Activated naive CD4-positive, alpha-beta T cell (primary cell): Measurements from ENCODE around the gene TSPAN17.
"Not testable (repeated sequence)": the region's sequence is repeated elsewhere in the genome, so short reads cannot be mapped to it uniquely, and the experiment has no call there.

ENCODE experiments used
- DNase-seq, 4 experiments: peaks; one replicate each; lab custom pipeline; 2025; lab: John Stamatoyannopoulos, UW

Gene TSPAN17

DNA sequence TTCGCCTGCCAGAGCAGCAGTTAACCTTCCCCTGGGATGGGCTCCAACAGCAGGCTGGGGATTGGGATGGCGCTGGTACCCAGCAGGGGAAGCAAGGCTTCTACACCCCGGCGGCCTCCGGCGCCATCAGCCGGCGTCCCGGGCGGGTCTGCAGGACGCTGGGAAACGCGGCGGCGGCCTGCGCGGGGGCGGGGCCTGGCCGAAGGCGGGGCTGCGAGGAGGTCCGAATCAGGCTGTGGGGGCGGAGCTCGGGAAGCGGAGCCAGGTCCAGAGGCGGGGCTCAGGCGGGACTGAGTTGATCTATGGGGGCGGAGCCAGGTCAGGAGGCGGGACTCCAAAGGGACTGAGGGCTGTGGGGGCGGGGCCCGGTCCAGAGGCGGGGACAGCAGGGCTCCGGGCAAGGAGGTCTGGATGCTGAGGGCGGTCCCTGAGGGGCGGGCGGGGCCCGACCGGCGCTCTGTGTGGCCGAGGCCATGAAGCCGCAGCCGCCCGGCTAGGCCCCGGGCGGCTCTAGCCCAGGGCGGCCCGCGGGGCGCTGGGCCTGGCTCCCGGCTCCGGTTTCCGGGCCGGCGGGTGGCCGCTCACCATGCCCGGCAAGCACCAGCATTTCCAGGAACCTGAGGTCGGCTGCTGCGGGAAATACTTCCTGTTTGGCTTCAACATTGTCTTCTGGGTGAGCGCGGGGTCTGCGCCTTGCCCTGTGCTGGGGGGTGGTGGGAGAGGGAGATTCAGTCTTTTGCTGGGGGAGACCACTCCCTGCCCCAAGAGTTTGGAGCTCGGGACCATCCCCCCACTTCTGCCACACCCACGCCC, at the start of gene TSPAN17:
Gene TSPAN17, plus strand, starts transcription at position 455 of the 813 bp plus-strand sequence. Its CDS starts 132 bp downstream, at position 587.
- peak; percentile 73 to 97 (median 90) for DNase-seq

DNA sequence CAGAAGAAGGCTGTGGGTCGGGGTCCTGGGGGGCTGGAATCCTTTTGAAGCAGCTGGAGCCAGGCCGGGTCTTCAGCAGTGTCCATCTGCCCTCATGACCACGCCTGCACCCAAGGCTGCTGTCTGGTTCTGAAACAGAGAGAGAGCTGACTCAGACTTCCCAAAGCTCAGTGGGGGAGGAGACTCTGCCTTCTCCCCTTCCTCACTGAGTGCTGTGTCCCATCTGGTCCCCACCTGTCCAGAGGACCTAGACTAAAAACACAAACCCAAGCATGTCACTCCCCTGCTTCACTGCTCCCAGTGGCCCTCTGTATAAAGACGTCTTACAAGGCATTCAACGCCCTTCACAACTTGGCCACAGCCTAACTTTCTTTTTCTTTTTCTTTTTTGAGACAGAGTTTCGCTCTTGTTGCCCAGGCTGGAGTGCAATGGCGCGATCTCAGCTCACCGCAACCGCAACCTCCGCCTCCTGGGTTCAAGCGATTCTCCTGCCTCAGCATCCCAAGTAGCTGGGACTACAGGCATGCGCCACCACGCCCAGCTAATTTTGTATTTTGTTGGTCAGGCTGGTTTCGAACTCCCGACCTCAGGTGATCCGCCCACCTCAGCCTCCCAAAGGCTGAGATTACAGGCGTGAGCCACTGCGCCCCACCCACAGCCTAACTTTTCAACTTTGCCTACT, 47.4 kb upstream of the TSPAN17 start:
- not testable (repeated sequence) for DNase-seq

DNA sequence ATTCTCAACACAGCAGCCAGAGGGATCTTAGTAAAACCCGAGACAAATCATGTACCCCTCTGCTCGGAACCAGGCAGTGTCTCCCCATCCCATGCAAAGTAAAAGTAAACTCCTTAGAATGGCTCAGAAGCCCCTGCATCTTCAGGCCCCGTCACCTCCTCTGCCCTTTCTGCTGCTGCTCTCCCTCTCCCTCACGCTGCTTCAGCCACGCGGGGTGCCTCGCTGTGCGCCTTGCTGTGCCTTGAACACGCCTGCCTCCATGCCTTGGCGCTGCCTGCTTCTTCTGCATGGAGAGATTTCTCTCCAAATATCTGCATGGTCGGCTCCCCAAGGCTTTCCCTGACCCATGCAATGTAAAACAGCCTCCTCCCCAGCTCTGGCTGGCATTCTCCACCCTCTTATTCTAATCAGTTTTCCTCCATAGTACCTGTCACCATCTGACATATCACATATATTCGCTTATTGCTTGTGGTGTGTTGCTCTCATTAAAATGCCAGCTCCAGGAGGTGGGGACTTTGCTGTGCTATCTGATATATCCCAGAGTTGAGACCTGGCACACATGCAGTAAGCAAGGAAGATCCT, 45.3 kb upstream of the TSPAN17 start:
- no peak for DNase-seq

GRCh38 chr5:176603091-176603490, 44.2 kb upstream of the TSPAN17 start:
- no peak for DNase-seq

GRCh38 chr5:176606032-176606431, 41.3 kb upstream of the TSPAN17 start:
- DNase-seq = no peak

DNA sequence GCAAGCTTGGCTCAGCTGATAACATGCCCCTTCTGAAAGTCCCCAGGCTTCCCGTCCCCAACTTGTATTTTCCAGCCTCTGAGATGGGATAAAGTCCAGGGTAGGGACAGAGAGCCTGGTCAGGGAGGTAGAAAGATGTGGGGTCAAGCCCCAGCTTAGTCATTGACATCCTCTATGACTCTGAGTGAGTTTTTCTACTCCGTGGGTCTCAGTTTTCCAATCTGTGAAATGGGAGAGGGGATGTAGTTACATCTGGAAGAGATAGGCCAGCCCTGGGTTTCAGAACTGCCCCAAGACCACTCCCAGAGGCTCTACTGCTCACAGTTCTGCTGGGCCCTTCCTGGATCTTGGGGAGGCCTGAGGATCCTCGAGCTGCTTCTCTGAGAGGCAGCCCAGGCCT, 40.4 kb upstream of the TSPAN17 start:
- no peak for DNase-seq

- DNase-seq = no peak
These were observed 39.1 kb upstream of the TSPAN17 start for GRCh38 chr5:176608142-176608705.

GRCh38 chr5:176608937-176609723, 38.2 kb upstream of the TSPAN17 start:
- DNase-seq = no peak

DNA sequence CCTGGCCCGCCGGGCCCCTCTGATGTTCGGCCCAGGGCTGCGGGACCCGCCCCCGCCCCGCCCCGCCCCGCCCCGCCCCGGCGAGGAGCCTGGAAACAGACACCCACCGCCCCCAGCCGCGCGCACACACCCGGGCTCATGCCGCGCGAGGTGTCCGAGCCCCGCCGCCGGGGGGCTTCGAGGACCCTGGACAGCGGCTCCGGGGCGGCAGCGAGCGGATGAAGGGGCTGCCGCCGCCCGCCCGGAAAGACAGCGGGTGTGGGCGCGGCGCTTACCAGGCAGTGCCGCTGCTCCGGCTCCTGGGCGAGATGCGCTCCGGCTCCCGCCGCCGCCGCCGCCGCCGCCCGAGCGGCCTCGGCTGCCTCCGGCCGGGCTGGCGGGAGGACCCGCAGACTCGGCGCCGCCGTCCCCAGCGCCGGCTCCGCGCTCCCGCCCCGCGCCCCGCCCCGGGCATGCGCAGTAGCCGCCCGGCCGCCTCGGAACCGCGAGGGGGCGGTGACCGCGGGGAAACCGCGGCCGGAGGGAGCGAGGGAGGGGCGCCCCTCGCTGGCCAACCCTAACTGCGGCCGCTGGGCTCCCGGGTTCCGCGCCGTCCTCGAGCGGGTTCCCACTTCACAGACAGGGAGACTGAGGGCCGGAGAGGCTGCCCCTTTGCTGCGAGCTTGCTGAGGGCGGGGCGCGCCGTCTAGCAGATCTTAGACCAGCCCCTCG, 37.4 kb upstream of the TSPAN17 start, which contains the start of gene GPRIN1:
Gene GPRIN1, minus strand, starts transcription at position 433 of the 711 bp plus-strand sequence. CDS start 10,322 bp downstream, outside the sequence.
- peak in 1 of 4 experiments; percentile 38 for DNase-seq

DNA sequence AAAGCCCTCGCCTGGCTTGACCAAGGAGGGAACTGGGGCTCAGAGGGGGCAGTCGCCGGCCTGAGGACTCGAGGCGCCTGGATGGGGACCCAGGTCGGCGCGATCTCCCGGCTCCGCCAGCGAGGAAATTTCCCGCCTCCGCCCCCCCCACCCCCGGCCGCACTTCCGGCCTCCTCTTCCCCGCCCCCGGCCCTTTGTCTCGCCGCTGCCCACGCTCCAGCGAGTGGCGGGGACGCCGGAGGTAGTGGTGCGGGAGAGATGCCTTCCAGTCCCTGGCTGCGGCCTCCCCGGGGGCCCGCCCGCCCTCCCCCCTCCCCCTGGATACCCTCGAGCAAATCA, 36.9 kb upstream of the TSPAN17 start:
- DNase-seq = no peak

- DNase-seq = peak in 2 of 4 experiments; percentile 27 to 48
These were observed 35.8 kb upstream of the TSPAN17 start for GRCh38 chr5:176611435-176611834.

DNA sequence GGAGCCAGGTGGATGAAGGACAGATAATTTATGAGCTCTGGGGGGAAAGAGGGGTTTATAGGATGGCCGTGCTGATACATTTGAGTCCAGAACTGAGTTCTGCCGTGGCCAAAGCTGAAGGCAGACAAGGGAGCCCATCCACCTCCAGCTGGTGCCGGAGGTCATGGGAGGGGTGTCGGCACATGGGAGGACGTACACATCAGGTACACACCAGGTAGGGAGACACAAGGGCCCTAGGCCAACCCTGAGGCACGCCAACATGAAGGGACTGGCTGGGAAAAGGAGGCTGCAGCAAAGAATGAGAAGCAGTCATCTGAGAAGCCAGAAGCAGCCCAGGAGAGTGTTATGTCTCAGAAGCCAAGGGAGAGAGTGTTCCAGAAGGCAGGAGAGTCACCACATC, 35.3 kb upstream of the TSPAN17 start:
- DNase-seq = no peak

DNA sequence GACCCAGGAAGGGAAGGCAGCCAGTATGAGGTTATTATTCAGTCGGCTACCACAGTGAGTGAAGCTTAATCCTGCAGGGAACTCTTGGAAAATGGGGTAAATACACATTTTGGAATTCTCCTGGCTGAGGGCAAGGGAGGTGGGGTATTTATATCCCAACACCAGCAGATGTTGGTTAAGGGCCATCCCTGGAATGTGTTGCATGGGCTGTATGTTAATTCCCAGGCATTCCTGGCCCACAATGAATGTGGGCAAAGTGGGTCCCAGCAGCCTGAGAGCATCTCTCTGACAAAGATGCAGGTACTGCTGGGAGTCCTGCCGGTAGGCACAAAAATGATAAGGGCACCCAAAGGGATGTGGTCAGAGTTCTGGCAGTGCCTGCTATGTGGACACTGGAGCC, 34.4 kb upstream of the TSPAN17 start:
- DNase-seq = no peak

- no peak for DNase-seq
These were observed 32.3 kb upstream of the TSPAN17 start for GRCh38 chr5:176614805-176615478.

DNA sequence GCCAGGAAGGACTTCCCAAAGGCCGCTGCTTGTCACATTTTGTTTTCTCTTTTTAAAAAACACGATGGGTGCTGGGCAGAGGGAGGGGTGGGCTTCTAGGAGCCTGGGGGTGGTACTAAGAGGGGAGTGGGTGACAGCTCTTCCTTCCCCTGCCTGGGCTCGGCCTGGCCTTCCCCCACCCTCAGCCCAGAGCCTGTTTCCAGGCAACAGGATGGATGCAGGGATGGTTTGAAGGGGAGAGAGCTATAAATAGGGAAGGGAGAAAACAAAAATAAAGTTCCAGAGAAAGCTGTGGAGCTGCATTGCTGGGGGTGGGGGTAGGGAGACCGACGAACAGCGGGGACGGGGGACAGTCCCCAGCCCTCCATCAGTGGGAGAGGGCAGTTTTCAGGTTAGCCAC, 30.8 kb upstream of the TSPAN17 start:
- no peak for DNase-seq

DNA sequence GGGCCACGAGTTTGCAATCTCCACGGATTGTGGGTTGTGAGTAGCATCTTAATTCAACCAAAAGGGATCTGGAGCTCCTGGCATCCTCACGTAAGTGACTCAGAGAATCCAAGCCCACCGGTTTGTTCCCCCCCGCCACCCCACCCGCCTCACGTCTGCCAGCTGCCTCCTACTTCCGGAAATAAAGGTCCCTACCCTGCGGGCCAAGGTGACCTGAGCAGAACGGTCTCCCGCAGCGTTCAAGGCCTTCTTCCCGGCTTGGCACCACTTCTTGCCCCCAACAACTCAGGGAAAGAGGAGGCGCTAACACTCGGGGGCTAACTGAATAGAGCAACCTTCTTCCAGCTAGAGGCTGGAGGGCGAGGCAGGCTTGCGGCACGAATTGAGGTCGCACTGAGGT, 28.5 kb upstream of the TSPAN17 start:
- no peak for DNase-seq

- DNase-seq = peak; percentile 20 to 65 (median 36)
These were observed 28.1 kb upstream of the TSPAN17 start for GRCh38 chr5:176619203-176619568.

GRCh38 chr5:176619569-176620332, 27.5 kb upstream of the TSPAN17 start:
- DNase-seq = no peak

DNA sequence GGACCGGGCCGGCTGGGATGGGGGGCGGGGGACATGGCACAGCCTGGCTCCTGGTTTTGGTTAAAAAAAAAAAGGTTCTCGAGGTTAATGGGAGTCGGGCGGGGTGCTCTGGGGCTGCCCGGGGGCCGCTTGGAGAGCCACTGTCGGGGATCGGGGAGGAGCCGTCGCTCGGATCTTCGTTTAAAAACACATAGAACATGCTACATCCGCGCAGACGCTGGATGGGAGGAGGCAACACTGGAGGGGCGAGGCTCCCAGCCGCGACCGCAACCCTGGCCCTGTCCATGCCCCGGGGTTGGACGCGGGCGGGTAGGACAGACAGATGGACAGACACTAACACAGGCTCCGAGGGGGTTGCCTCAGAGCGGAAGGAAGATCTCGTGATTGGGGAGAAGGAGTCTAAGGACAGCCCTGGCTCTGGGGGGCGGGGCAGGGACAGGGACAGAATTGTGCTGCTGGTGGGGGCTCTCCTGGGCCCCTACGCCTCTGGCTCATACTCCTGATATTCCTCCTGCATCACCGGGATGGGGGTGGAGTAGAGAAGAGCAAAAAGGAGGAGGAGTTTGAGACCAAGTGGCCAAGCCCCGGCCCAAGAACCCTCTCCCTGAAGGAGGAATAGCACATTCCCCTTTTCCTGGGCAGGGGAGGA, 26.8 kb upstream of the TSPAN17 start:
- no peak for DNase-seq
